ENCODE data around the gene EVX1.

Gene EVX1

DNA sequence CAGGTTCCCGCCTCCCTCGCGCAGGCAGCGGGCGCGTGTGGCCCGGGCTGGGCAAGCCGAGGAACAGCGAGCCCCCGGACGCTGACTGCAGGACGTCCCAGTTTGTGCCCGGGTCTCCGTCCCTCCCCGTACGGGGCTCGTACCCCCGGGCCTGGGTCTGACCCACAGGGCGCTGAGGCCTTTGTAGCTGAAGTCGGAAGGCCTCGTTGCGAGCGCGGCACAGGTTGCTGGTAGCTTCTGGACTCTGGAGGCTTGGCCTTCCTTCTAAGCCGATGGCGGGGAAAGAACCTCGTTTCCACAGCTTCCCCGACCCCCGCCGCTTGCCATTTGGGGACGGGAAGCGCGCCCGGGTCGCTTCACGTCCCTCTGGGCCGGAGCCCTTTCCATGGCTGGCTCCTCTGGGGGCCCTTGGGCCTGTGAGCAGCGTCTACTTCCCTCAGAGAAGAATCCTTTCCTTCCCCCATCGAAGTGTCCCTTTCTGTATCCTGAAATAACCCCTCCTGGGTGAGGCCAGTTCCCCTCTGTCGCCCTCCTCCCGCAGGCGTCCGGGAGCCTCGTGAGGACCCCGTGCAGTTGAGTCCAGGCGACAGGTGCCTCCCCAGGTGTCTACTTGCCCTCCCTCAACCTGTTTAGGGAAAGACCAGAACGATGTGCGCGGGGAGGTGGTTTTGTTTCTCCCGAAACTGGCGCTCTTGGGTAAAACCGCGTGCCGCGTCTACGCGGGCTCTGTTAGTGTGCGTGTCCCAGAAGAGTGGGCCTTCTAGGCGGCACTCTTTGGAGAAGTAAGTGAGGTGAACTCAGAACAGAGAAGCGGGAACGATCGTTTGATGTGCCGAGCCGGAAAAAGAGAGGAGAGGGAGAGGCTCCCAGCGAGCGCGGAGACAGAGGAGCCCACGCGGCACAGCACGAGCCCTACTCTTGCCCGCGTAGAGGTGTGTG is 9.3 kb downstream of the EVX1 start:
- H3K36me3 ChIP-seq (ENCODE audit: control insufficient read depth in 1 of 2, insufficient read depth in 2 of 2, low read depth in 1 of 2, low read length in 2 of 2), result no peaks in the 10 kb centered on the region
- H3K27me3 ChIP-seq (ENCODE audit: control insufficient read depth in 1 of 2, insufficient read depth in 1 of 2, low read length in 2 of 2), result peaks cover 66 to 84% of the 10 kb centered on the region in 2 experiments
- no peak overlapping the region for H3K27ac ChIP-seq (ENCODE audit: low read length, poor library complexity, severe bottlenecking)
- no peak overlapping the region for H2AFZ ChIP-seq (ENCODE audit: low read depth, low read length)
- H3K23ac ChIP-seq (ENCODE audit: low read length in 2 of 2), result peak overlapping the region in 1 of 2 experiments; percentile 64
- H3K14ac ChIP-seq (ENCODE audit: low read length in 2 of 2), result no peak overlapping the region
- peak overlapping the region; percentile 29 for H3K4me2 ChIP-seq (ENCODE audit: low read length, poor library complexity, severe bottlenecking)
- H3K9ac ChIP-seq (ENCODE audit: low read length), result no peak overlapping the region
- H4K8ac ChIP-seq (ENCODE audit: low read length), result no peak overlapping the region
- H3K9me3 ChIP-seq (ENCODE audit: control insufficient read depth, low read length), result no peaks in the 10 kb centered on the region
- no peak for DNase-seq
- H4K91ac ChIP-seq (ENCODE audit: low read length), result no peak overlapping the region
- no peak overlapping the region for H3K4me3 ChIP-seq (ENCODE audit: insufficient read depth in 1 of 2, low read depth in 1 of 2, low read length in 2 of 2)
- peaks cover 8% of the 10 kb centered on the region for H3K4me1 ChIP-seq (ENCODE audit: control insufficient read depth, insufficient read depth, low read depth, low read length)
- 11% methylated on average over 72 of the region's 72 CpGs for whole genome bisulfite sequencing
- H2AK5ac ChIP-seq (ENCODE audit: low read length, severe bottlenecking), result no peak overlapping the region
- H2BK15ac ChIP-seq (ENCODE audit: low read depth, poor library complexity, severe bottlenecking), result no peak overlapping the region
- H2BK5ac ChIP-seq (ENCODE audit: low read depth, low read length, poor library complexity, severe bottlenecking), result no peak overlapping the region
- no peak overlapping the region for H2BK12ac ChIP-seq (ENCODE audit: low read length in 2 of 2)
- no peaks in the 10 kb centered on the region for H3K79me1 ChIP-seq (replicated peaks; ENCODE audit: low read length, poor library complexity, severe bottlenecking)
- H3K18ac ChIP-seq (ENCODE audit: low read depth in 1 of 2, low read length in 2 of 2), result no peak overlapping the region
- H2BK120ac ChIP-seq (ENCODE audit: low read depth, low read length), result no peak overlapping the region
- no peak overlapping the region for H3K4ac ChIP-seq (ENCODE audit: low read depth in 1 of 2, low read length in 2 of 2)

DNA sequence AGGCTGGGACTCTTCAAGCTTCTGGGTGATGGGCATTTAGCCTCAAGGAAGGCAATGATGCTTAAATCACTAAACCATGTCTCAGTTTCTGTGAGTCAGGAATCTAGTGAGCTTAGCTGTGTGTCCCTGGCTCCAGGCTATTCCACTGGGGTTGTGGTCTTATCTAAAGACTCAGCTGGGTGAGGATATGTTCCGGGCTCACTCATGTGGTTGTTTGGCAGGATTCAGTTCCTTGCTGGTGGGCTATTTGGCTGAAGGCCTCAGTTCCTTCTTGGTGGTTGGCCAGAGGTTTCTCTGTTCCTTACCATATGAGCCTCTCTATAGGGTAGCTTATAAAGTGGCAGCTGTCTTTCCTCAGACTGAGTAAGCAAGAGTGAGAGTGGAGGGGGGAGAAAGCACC is 12.0 kb downstream of the EVX1 start:
- Histone ChIP-seq H3K4me3 (ENCODE audit: insufficient read depth in 1 of 2, low read depth in 1 of 2, low read length in 2 of 2) (no peak overlapping the region), H3K27ac (ENCODE audit: low read length, poor library complexity, severe bottlenecking) (no peak overlapping the region), H3K36me3 (ENCODE audit: control insufficient read depth in 1 of 2, insufficient read depth in 2 of 2, low read depth in 1 of 2, low read length in 2 of 2) (no peaks in the 10 kb centered on the region), H3K4me1 (ENCODE audit: control insufficient read depth, insufficient read depth, low read depth, low read length) (peaks cover 8% of the 10 kb centered on the region), H3K14ac (ENCODE audit: low read length in 2 of 2) (no peak overlapping the region), H3K9ac (ENCODE audit: low read length) (no peak overlapping the region), H2AFZ (ENCODE audit: low read depth, low read length) (no peak overlapping the region), H3K27me3 (ENCODE audit: control insufficient read depth in 1 of 2, insufficient read depth in 1 of 2, low read length in 2 of 2) (peaks cover 39 to 61% of the 10 kb centered on the region in 2 experiments), H2AK5ac (ENCODE audit: low read length, severe bottlenecking) (no peak overlapping the region), H3K4ac (ENCODE audit: low read depth in 1 of 2, low read length in 2 of 2) (no peak overlapping the region), H3K18ac (ENCODE audit: low read depth in 1 of 2, low read length in 2 of 2) (no peak overlapping the region), H3K4me2 (ENCODE audit: low read length, poor library complexity, severe bottlenecking) (no peak overlapping the region), H2BK120ac (ENCODE audit: low read depth, low read length) (no peak overlapping the region), H2BK5ac (ENCODE audit: low read depth, low read length, poor library complexity, severe bottlenecking) (no peak overlapping the region), H3K9me3 (ENCODE audit: control insufficient read depth, low read length) (no peaks in the 10 kb centered on the region), H2BK12ac (ENCODE audit: low read length in 2 of 2) (no peak overlapping the region), H4K8ac (ENCODE audit: low read length) (no peak overlapping the region), H3K79me1 (replicated peaks; ENCODE audit: low read length, poor library complexity, severe bottlenecking) (no peaks in the 10 kb centered on the region), H4K91ac (ENCODE audit: low read length) (no peak overlapping the region), H3K23ac (ENCODE audit: low read length in 2 of 2) (no peak overlapping the region), H2BK15ac (ENCODE audit: low read depth, poor library complexity, severe bottlenecking) (no peak overlapping the region)
- WGBS, result 81% methylated on average over 1 of the region's 1 CpG
- no peak for DNase-seq

DNA sequence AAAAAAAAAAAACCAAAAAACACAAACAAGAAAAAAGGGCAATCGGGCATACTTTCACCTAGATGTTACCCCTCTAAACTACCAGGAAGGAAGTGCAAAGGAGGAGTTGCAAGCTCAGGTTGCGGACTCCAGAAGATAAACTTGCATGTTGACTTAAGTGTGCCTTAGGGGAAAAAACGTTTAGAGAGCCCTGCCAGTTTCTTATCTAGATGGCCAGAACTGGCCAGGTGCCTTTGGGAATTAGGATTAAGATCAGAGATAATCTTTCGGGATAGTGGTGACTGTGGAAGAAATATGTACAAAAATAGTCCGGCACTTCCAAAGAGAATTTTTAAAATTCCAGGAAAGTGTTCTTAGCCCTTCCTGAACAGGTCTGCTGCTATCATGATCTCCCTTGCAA is 17.6 kb downstream of the EVX1 start:
- 46% methylated on average over 4 of the region's 5 CpGs for WGBS

DNA sequence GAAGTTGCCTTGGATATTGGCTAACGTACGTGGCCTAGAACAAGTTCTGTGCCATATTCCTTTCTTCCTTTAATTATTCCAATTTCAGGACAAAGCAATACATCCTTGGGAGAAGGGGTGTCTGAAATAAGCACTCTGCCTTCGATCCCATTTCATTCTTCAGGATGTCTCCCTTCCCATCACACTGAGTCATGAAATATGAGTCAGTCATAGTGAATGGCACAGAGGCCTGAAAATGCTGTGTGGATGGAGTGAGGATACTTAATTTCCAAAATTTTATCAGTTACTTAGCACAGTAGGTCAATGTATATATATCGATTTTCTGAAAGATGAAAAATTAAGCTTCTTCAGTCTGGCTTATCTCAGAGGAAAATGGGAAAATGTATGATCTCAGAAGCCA is 19.5 kb downstream of the EVX1 start:
- Histone ChIP-seq H3K9me3 (ENCODE audit: control insufficient read depth, low read length) (no peaks in the 10 kb centered on the region), H3K4ac (ENCODE audit: low read depth in 1 of 2, low read length in 2 of 2) (no peak overlapping the region), H4K91ac (ENCODE audit: low read length) (no peak overlapping the region), H3K23ac (ENCODE audit: low read length in 2 of 2) (no peak overlapping the region), H2BK120ac (ENCODE audit: low read depth, low read length) (no peak overlapping the region), H2BK5ac (ENCODE audit: low read depth, low read length, poor library complexity, severe bottlenecking) (no peak overlapping the region), H3K27ac (ENCODE audit: low read length, poor library complexity, severe bottlenecking) (no peak overlapping the region), H3K79me1 (replicated peaks; ENCODE audit: low read length, poor library complexity, severe bottlenecking) (no peaks in the 10 kb centered on the region), H2BK15ac (ENCODE audit: low read depth, poor library complexity, severe bottlenecking) (no peak overlapping the region), H3K4me2 (ENCODE audit: low read length, poor library complexity, severe bottlenecking) (no peak overlapping the region), H4K8ac (ENCODE audit: low read length) (no peak overlapping the region), H3K14ac (ENCODE audit: low read length in 2 of 2) (no peak overlapping the region), H3K4me3 (ENCODE audit: insufficient read depth in 1 of 2, low read depth in 1 of 2, low read length in 2 of 2) (no peak overlapping the region), H2BK12ac (ENCODE audit: low read length in 2 of 2) (no peak overlapping the region), H3K4me1 (ENCODE audit: control insufficient read depth, insufficient read depth, low read depth, low read length) (no peaks in the 10 kb centered on the region), H2AFZ (ENCODE audit: low read depth, low read length) (no peak overlapping the region), H3K27me3 (ENCODE audit: control insufficient read depth in 1 of 2, insufficient read depth in 1 of 2, low read length in 2 of 2) (peaks cover 4 to 5% of the 10 kb centered on the region in 2 experiments), H3K18ac (ENCODE audit: low read depth in 1 of 2, low read length in 2 of 2) (no peak overlapping the region), H2AK5ac (ENCODE audit: low read length, severe bottlenecking) (no peak overlapping the region), H3K9ac (ENCODE audit: low read length) (no peak overlapping the region), H3K36me3 (ENCODE audit: control insufficient read depth in 1 of 2, insufficient read depth in 2 of 2, low read depth in 1 of 2, low read length in 2 of 2) (no peaks in the 10 kb centered on the region)
- WGBS, result 92% methylated on average over 1 of the region's 4 CpGs
- no peak for DNase-seq

More for the DNA sequence above, 17.6 kb downstream of the EVX1 start:
- H4K91ac ChIP-seq (ENCODE audit: low read length), result no peak overlapping the region
- no peak overlapping the region for H2BK15ac ChIP-seq (ENCODE audit: low read depth, poor library complexity, severe bottlenecking)
- H2BK12ac ChIP-seq (ENCODE audit: low read length in 2 of 2), result no peak overlapping the region
- H3K4me2 ChIP-seq (ENCODE audit: low read length, poor library complexity, severe bottlenecking), result no peak overlapping the region
- peaks cover 5 to 7% of the 10 kb centered on the region in 2 experiments for H3K27me3 ChIP-seq (ENCODE audit: control insufficient read depth in 1 of 2, insufficient read depth in 1 of 2, low read length in 2 of 2)
- H3K18ac ChIP-seq (ENCODE audit: low read depth in 1 of 2, low read length in 2 of 2), result no peak overlapping the region
- H3K4me3 ChIP-seq (ENCODE audit: insufficient read depth in 1 of 2, low read depth in 1 of 2, low read length in 2 of 2), result no peak overlapping the region
- H3K4me1 ChIP-seq (ENCODE audit: control insufficient read depth, insufficient read depth, low read depth, low read length), result no peaks in the 10 kb centered on the region
- H3K27ac ChIP-seq (ENCODE audit: low read length, poor library complexity, severe bottlenecking), result no peak overlapping the region
- no peak overlapping the region for H3K23ac ChIP-seq (ENCODE audit: low read length in 2 of 2)
- H3K79me1 ChIP-seq (replicated peaks; ENCODE audit: low read length, poor library complexity, severe bottlenecking), result no peaks in the 10 kb centered on the region
- no peaks in the 10 kb centered on the region for H3K9me3 ChIP-seq (ENCODE audit: control insufficient read depth, low read length)
- H3K9ac ChIP-seq (ENCODE audit: low read length), result no peak overlapping the region
- no peak overlapping the region for H4K8ac ChIP-seq (ENCODE audit: low read length)
- no peak overlapping the region for H3K4ac ChIP-seq (ENCODE audit: low read depth in 1 of 2, low read length in 2 of 2)
- no peak overlapping the region for H2BK120ac ChIP-seq (ENCODE audit: low read depth, low read length)
- no peak for DNase-seq
- no peak overlapping the region for H2BK5ac ChIP-seq (ENCODE audit: low read depth, low read length, poor library complexity, severe bottlenecking)
- no peaks in the 10 kb centered on the region for H3K36me3 ChIP-seq (ENCODE audit: control insufficient read depth in 1 of 2, insufficient read depth in 2 of 2, low read depth in 1 of 2, low read length in 2 of 2)
- no peak overlapping the region for H2AK5ac ChIP-seq (ENCODE audit: low read length, severe bottlenecking)
- H3K14ac ChIP-seq (ENCODE audit: low read length in 2 of 2), result no peak overlapping the region
- no peak overlapping the region for H2AFZ ChIP-seq (ENCODE audit: low read depth, low read length)
